Stimulated activated CD4-positive, alpha-beta T cell treated with anti-CD3 and anti-CD28 coated beads, Interleukin-1b, Interleukin-23, amount 100 ng/mL, for 1 hour (primary cell): ENCODE measurements around the gene SPEF2.

ENCODE experiments used
- DNase-seq, 2 donors: peaks; one replicate each; pipeline ENCODE4 v3.0.0-alpha.2; 2020; ENCODE audit warnings: low read depth in 2 of 2

Gene SPEF2

DNA sequence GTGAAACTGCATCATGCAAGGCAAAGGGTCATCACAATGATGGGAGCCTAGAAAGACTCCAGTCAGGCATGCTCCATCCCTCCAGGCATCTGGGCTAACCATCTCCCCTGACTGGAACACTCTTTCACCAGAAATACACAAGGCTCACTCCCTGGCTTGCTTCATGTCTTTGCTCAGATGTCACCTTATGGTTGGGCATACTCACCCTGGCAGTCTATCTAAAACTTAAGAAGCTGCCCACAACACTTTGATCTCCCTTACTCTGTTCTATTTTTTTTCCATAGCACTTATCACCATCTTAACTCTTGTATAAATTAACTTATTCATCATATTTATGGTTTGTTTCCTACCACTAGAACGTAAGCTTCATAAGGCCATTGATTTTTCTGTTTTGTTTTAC lies 90.0 kb downstream of the SPEF2 start:
- no peak for DNase-seq

- no peak for DNase-seq
These were observed 92.0 kb downstream of the SPEF2 start for GRCh38 chr5:35709688-35710087.

DNA sequence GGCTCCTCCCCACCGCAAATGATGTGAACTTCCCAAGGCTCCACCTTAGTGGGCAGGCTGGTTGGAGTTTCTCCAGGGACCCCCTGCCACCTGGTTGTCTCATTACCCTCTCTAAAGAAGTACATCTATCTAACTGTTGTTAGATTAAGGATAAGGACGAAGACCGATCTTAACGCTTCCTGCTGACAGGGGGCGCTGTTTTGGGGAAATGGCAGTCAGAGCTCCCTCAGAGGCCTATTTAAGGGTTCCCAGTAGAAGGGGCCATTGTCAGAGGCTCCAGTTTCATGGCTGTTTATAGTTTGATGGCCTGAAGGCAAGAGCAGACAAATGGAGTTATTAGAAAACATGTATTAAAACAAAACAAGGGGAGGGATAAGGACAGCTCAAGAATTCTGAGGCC lies 100.1 kb downstream of the SPEF2 start:
- no peak for DNase-seq

DNA sequence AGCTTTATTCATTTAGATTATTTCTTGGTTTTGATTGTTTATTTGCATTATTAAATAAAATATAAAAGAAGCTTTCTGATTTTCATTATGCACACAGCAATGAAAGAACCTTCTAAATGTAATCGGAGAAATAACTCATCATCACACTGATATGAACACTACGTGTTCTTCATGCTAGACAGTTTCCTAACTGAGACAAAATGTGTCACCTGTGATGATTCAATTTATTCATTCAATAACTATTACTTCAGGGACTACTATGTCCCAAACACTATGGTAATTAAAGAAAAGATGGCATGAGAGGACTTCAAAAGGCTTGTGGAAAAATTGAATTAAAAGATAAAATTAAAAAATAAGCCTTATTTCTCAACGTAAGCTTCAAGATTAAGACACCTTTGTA lies 118.1 kb downstream of the SPEF2 start:
- no peak for DNase-seq

GRCh38 chr5:35736280-35736679 lies 118.6 kb downstream of the SPEF2 start:
- DNase-seq: peak in 1 of 2 donors; percentile 27

- no peak for DNase-seq
These were observed 123.6 kb downstream of the SPEF2 start for GRCh38 chr5:35741126-35741716.

DNA sequence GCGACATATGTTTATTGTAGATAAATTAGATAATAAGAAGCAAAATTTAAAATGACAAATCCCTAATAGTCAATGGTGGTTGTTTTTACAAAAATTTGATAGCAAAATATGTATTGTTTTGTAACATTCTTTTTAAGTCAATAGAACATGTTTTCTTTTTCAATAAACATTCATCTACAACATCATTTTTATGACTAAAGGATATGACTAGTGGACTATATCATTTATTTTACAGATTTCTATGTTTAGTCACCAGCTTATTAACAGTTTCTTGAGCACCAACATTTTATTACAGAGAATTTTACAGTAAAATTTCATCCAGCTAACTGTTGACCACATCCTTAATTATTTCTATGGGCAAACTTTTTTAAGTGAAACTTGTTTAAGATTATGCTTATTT lies 124.3 kb downstream of the SPEF2 start:
- DNase-seq: no peak

DNA sequence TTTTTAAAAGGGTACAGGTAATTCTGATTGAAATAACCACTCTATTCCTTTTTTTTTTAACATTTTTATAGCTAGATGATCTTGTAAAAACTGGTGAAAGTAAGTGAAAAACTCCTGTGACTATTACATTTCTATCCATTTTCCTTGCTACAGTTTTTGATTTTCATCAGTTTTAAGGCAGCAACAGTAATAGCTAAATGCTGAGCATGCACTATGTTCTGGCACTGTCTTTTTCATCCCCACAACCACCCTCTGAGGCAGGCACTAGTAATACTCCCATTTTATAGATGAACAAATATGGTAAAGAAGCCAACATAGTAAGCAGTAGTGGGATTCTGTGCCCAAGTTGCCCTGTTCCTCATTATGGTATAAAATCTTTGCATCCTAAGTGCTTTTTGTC lies 126.0 kb downstream of the SPEF2 start:
- DNase-seq: no peak

DNA sequence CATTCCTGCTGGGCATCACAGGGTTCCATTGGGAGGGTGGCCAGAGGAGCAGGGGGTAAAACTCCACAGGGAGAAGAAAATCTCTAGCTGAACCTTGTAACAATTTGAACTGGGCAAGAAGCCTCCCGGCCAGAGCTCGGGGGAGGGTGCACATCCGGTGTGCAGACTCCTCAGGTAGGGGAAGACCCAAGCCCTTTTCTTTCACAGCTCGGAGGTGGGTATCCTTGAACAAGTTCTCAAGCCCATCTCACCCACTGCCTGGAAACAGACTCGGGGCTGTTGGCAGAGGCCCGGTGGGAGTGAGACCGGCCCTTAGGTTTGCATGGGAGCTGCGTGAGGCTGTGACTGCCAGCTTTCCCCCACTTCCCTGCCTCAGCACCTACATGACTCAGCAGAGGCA lies 127.5 kb downstream of the SPEF2 start:
- DNase-seq: no peak

DNA sequence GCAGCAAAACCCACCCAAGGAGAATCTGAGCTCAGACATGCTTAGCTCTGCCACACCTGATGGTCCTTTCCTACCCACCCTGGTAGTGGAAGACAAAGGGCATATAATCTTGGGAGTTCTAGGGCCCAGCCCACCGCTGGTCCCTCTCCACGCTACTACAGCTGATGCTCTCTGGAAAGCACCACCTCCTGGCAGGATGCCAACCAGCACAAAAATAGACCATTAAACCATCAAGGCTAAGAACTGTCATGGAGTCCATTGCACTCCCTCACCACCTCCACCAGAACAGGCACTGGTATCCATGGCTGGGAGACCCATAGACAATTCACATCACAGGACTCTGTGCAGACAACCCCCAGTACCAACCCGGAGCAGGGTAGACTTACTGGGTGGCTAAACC lies 128.0 kb downstream of the SPEF2 start:
- DNase-seq: no peak

DNA sequence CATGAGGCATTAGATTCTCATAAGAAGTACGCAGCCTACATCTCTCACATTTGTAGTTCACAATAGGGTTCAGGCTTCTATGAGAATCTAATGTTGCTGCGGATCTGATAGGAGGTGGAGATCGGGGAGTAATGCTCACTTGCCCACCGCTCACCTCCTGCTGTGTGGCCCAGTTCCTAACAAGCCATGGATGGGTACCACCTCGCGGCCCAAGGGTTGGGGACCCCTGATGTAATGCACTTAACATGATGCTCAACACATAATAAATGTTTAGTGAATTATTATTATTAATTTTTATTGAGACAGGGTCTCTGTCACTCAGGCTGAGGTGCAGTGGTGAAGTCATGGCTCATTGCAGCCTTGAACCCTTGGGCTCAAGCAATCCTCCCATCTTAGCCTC lies 134.3 kb downstream of the SPEF2 start:
- no peak for DNase-seq

- DNase-seq: no peak
These were observed 135.8 kb downstream of the SPEF2 start for GRCh38 chr5:35753500-35753899.

DNA sequence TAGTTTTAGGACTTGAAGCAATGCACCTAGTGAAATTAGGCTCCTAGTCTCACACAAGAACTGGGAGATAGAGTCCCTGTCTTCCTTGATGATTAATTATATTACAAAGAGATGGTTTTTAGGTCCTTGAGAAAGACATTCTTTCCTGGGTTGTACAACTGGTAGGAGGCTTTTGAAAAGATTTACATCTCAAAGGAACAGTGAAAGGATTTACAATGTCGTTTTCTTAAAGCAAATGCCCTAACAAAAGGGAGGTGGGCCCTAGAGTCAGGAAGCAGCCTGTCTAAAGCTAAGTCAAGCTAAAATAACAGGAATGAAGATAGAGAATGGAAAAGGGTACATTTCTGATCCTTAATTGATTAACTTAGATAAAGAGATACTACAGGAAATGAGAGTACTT lies 136.8 kb downstream of the SPEF2 start:
- no peak for DNase-seq

DNA sequence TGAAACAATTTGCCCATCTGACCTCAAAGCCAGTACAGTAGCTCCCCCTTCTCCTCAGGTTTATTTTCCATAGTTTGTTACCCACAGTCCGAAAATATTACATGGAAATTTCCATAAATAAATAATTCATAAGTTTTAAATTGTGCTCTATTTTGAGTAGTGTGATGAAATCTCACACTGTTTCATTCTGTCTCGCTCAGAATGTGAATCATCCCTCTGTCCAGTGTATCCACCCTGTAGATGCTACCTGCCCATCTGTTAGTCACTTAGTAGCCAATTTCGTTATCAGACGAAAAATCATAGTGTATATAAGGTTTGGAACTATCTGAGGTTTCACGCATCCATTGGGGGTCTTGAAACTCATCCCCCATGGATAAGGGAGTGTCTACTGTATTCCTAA lies 138.3 kb downstream of the SPEF2 start:
- DNase-seq: no peak

GRCh38 chr5:35758151-35758724 lies 140.6 kb downstream of the SPEF2 start:
- no peak for DNase-seq

GRCh38 chr5:35761541-35761940 lies 143.9 kb downstream of the SPEF2 start:
- DNase-seq: no peak

GRCh38 chr5:35762368-35762767 lies 144.7 kb downstream of the SPEF2 start:
- no peak for DNase-seq

DNA sequence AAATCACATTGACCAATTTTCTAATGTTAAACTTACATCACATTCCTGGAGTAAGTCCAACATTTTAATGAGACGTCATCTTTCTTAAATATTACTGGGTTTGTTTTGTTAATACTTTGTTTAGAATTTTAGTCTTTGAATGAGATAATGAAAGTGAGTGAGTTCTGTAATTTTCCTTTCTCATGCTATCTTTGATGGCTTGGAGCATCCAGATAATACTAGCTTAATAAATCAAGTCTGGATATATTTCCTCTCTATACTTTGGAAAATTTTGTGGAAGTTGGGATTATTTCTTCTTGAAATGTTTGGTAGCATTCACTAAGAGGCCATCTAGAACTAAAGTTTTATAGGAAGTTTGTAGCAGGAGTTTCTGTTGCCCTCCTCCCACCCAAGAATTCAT lies 148.3 kb downstream of the SPEF2 start:
- no peak for DNase-seq

DNA sequence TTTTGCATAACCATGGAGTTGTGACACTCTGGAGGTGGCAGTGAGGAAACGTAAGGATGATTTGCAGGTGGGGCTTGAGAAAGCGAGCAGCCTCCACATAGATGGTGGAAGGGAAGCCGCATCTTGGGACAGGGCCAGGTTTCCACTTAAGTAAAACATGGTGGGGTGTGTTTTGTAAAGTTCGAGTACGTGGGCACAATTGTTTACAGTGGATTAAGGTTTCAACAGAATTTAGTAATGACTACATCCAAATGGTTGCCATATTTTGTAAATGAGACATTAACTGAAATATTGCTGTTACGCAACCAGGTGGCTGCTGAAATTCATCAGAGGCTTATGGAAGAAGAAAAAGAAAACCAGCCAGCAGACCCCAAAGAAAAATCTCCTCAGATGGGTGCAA lies 153.6 kb downstream of the SPEF2 start:
- no peak for DNase-seq

DNA sequence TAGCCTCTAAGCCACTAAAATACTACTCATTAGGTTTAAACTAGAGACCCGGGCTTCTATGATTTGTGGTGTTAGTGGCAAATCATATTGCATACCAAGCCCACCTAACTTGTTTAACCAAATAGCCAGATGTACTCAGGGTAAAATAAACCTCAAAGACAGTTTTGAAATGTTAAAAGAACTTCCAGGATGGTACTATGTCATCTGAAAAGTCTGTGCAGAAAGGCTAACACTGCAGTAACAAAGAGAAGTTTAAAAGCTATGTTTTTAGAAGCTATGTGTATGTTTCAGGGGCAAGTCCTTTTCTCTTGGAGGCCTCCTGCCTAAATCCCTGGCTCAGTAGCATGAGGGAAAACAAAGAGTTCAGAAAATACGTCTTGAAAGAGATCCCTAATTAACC lies 154.2 kb downstream of the SPEF2 start:
- no peak for DNase-seq

DNA sequence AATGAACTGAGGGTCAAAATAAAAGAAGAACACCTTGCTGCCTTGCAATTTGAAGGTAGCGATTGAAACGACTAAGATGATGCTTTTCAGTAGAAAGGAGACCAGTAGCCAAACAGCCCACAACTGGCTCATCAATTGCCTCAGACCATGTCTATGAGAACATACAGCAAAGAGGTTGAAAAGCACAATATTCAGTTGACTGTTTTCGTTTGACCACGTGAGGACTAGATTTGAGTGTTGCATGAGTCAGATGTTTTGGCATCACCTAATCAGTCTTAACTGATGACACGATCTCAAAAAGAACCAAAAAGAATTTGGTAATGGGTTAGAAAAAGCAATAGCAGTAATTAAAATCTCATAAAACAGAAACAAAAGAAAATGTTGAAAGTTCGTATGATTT lies 156.3 kb downstream of the SPEF2 start:
- DNase-seq: no peak

GRCh38 chr5:35776757-35777156 lies 159.1 kb downstream of the SPEF2 start:
- DNase-seq: no peak

DNA sequence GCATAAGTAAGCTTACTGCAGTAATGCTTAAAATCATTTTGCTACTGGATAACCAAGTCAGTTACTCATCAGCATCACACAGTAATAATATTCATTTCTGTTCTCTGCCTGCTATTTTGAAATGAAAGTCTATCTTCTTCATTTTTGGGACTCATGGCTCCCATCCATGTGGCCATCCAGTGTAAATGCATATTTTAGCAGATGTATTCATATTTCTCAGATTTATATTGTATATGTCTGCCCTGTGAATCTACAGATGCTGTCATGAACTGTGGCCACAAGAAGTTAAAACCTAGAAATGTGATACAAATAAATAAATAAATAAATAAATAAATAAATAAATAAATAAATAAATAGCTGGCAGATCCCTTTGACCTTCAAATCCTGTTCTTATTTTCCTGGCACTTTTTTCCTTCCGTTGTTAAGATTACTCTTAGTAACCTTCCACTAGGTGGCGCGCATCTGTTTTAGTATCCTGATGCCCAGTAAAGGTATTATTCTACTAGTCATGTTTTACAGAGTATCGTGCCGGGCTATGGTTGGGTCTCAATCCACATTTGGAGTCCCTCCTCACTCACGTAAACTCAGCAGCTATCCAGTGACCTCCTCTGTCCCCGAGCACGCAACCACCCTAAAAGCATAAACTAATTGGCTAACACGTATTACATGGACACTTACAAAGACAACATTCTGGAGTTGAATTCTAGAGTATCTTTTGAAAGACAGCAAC lies 159.9 kb downstream of the SPEF2 start:
- DNase-seq: peak; percentile 44 to 53
